ENCODE data around the gene TRIM16. TPM values are rescaled to one million over a fixed set of nuclear protein-coding genes. Genes with fewer than 3 reads are reported as not detected.
"Not testable (repeated sequence)": the region's sequence is repeated elsewhere in the genome, so short reads cannot be mapped to it uniquely, and the experiment has no call there.

Gene TRIM16
- 15.9 TPM for total RNA-seq (ENCODE audit: unreplicated experiment)
- long read RNA-seq, partial matches to known transcripts, result 0 of 7 reads
- long read RNA-seq, other reads (novel, unspliced or antisense), result 7 of 7 reads

GRCh38 chr17:15683824-15684478 lies at the start of gene TRIM16:
Gene TRIM16, minus strand, starts transcription at chr17:15684311. Its CDS starts 32,702 bp downstream, at chr17:15651609.
- H3K36me3 Mint-ChIP-seq (ENCODE audit: unreplicated experiment); H3K9me3 Mint-ChIP-seq (ENCODE audit: unreplicated experiment); H3K27me3 Mint-ChIP-seq (ENCODE audit: unreplicated experiment); H3K4me1 Mint-ChIP-seq (ENCODE audit: low read depth, unreplicated experiment): not testable (repeated sequence)
- Mint-ChIP-seq H3K27ac (ENCODE audit: unreplicated experiment) (peak within 1 kb of the TSS; percentile 83), H3K4me3 (ENCODE audit: unreplicated experiment) (peak within 1 kb of the TSS; percentile 95)
- DNase-seq, result peak; percentile 79
- peak; percentile 11 for TF ChIP-seq CTCF (IDR thresholded peaks at IDR 0.05; ENCODE audit: partially characterized antibody, unreplicated experiment)

GRCh38 chr17:15733174-15733789 lies 49.2 kb upstream of the TRIM16 start:
- H3K4me1 Mint-ChIP-seq (ENCODE audit: low read depth, unreplicated experiment); H3K9me3 Mint-ChIP-seq (ENCODE audit: unreplicated experiment); H3K27me3 Mint-ChIP-seq (ENCODE audit: unreplicated experiment); H3K27ac Mint-ChIP-seq (ENCODE audit: unreplicated experiment); H3K4me3 Mint-ChIP-seq (ENCODE audit: unreplicated experiment); DNase-seq; H3K36me3 Mint-ChIP-seq (ENCODE audit: unreplicated experiment): not testable (repeated sequence)

- H3K36me3 Mint-ChIP-seq (ENCODE audit: unreplicated experiment); DNase-seq; H3K27ac Mint-ChIP-seq (ENCODE audit: unreplicated experiment); H3K27me3 Mint-ChIP-seq (ENCODE audit: unreplicated experiment); H3K4me3 Mint-ChIP-seq (ENCODE audit: unreplicated experiment); H3K9me3 Mint-ChIP-seq (ENCODE audit: unreplicated experiment); H3K4me1 Mint-ChIP-seq (ENCODE audit: low read depth, unreplicated experiment): not testable (repeated sequence)
Observed at GRCh38 chr17:15731900-15732299, 47.8 kb upstream of the TRIM16 start, which contains the start of gene TBC1D26. Gene TBC1D26, plus strand, starts transcription at chr17:15732283. Its CDS starts 3,066 bp downstream, at chr17:15735349.

GRCh38 chr17:15730535-15730934 lies 46.4 kb upstream of the TRIM16 start:
- H3K27me3 Mint-ChIP-seq (ENCODE audit: unreplicated experiment); H3K4me3 Mint-ChIP-seq (ENCODE audit: unreplicated experiment); H3K9me3 Mint-ChIP-seq (ENCODE audit: unreplicated experiment); H3K27ac Mint-ChIP-seq (ENCODE audit: unreplicated experiment); H3K36me3 Mint-ChIP-seq (ENCODE audit: unreplicated experiment); H3K4me1 Mint-ChIP-seq (ENCODE audit: low read depth, unreplicated experiment); DNase-seq: not testable (repeated sequence)

GRCh38 chr17:15716601-15717563 lies 32.8 kb upstream of the TRIM16 start:
- peaks cover 47% of the 10 kb centered on the region for H3K36me3 Mint-ChIP-seq (ENCODE audit: unreplicated experiment)
- not testable (repeated sequence) for DNase-seq; H3K4me1 Mint-ChIP-seq (ENCODE audit: low read depth, unreplicated experiment); H3K27me3 Mint-ChIP-seq (ENCODE audit: unreplicated experiment); H3K4me3 Mint-ChIP-seq (ENCODE audit: unreplicated experiment)
- H3K9me3 Mint-ChIP-seq (ENCODE audit: unreplicated experiment), result peaks cover 27% of the 10 kb centered on the region
- peak overlapping the region; percentile 43 for H3K27ac Mint-ChIP-seq (ENCODE audit: unreplicated experiment)

- not testable (repeated sequence) for H3K4me3 Mint-ChIP-seq (ENCODE audit: unreplicated experiment); DNase-seq; H3K27ac Mint-ChIP-seq (ENCODE audit: unreplicated experiment); H3K27me3 Mint-ChIP-seq (ENCODE audit: unreplicated experiment); H3K4me1 Mint-ChIP-seq (ENCODE audit: low read depth, unreplicated experiment)
- Mint-ChIP-seq H3K9me3 (ENCODE audit: unreplicated experiment) (peaks cover 12% of the 10 kb centered on the region), H3K36me3 (ENCODE audit: unreplicated experiment) (peaks cover 65% of the 10 kb centered on the region)
Observed at GRCh38 chr17:15708879-15709278, 24.8 kb upstream of the TRIM16 start.

- H3K36me3 Mint-ChIP-seq (ENCODE audit: unreplicated experiment), result peaks cover 51% of the 10 kb centered on the region
- H3K4me1 Mint-ChIP-seq (ENCODE audit: low read depth, unreplicated experiment); DNase-seq; H3K9me3 Mint-ChIP-seq (ENCODE audit: unreplicated experiment); H3K4me3 Mint-ChIP-seq (ENCODE audit: unreplicated experiment); H3K27ac Mint-ChIP-seq (ENCODE audit: unreplicated experiment); H3K27me3 Mint-ChIP-seq (ENCODE audit: unreplicated experiment): not testable (repeated sequence)
Observed at GRCh38 chr17:15704813-15705212, 20.7 kb upstream of the TRIM16 start.

GRCh38 chr17:15704239-15704638 lies 20.1 kb upstream of the TRIM16 start:
- peaks cover 45% of the 10 kb centered on the region for H3K36me3 Mint-ChIP-seq (ENCODE audit: unreplicated experiment)
- not testable (repeated sequence) for H3K4me1 Mint-ChIP-seq (ENCODE audit: low read depth, unreplicated experiment); H3K4me3 Mint-ChIP-seq (ENCODE audit: unreplicated experiment); H3K9me3 Mint-ChIP-seq (ENCODE audit: unreplicated experiment); DNase-seq; H3K27me3 Mint-ChIP-seq (ENCODE audit: unreplicated experiment); H3K27ac Mint-ChIP-seq (ENCODE audit: unreplicated experiment)

GRCh38 chr17:15699937-15700336 lies 15.8 kb upstream of the TRIM16 start:
- H3K27me3 Mint-ChIP-seq (ENCODE audit: unreplicated experiment); H3K27ac Mint-ChIP-seq (ENCODE audit: unreplicated experiment); H3K4me1 Mint-ChIP-seq (ENCODE audit: low read depth, unreplicated experiment); H3K9me3 Mint-ChIP-seq (ENCODE audit: unreplicated experiment); H3K36me3 Mint-ChIP-seq (ENCODE audit: unreplicated experiment); DNase-seq: not testable (repeated sequence)
- H3K4me3 Mint-ChIP-seq (ENCODE audit: unreplicated experiment), result peak overlapping the region; percentile 88

- H3K4me1 Mint-ChIP-seq (ENCODE audit: low read depth, unreplicated experiment); H3K9me3 Mint-ChIP-seq (ENCODE audit: unreplicated experiment); H3K27me3 Mint-ChIP-seq (ENCODE audit: unreplicated experiment); H3K36me3 Mint-ChIP-seq (ENCODE audit: unreplicated experiment): not testable (repeated sequence)
- peak; percentile 100 for DNase-seq
- peak within 1 kb of the TSS; percentile 71 for H3K27ac Mint-ChIP-seq (ENCODE audit: unreplicated experiment)
- H3K4me3 Mint-ChIP-seq (ENCODE audit: unreplicated experiment), result peak within 1 kb of the TSS; percentile 88
Observed at GRCh38 chr17:15699413-15699924, 15.4 kb upstream of the TRIM16 start, which contains the start of gene ZNF286A. Gene ZNF286A, plus strand, starts transcription at chr17:15699752. Its CDS starts 578 bp downstream, at chr17:15700330.
